ENCODE data around the gene IL31RA.

- TF ChIP-seq, protein P1, sequence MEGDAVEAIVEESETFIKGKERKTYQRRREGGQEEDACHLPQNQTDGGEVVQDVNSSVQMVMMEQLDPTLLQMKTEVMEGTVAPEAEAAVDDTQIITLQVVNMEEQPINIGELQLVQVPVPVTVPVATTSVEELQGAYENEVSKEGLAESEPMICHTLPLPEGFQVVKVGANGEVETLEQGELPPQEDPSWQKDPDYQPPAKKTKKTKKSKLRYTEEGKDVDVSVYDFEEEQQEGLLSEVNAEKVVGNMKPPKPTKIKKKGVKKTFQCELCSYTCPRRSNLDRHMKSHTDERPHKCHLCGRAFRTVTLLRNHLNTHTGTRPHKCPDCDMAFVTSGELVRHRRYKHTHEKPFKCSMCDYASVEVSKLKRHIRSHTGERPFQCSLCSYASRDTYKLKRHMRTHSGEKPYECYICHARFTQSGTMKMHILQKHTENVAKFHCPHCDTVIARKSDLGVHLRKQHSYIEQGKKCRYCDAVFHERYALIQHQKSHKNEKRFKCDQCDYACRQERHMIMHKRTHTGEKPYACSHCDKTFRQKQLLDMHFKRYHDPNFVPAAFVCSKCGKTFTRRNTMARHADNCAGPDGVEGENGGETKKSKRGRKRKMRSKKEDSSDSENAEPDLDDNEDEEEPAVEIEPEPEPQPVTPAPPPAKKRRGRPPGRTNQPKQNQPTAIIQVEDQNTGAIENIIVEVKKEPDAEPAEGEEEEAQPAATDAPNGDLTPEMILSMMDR (IDR thresholded peaks at IDR 0.05; ENCODE audit: borderline replicate concordance, extremely low read depth, low read length, poor library complexity, severe bottlenecking): no peak
- TF ChIP-seq EZH2 (IDR thresholded peaks at IDR 0.05; ENCODE audit: borderline replicate concordance, low read depth, low read length, severe bottlenecking): no peak
These were observed 82.4 kb downstream of the IL31RA start for GRCh38 chr5:55933377-55934114.

All from DND-41 (cell line).